GM12878 (cell line): Measurements from ENCODE around the gene RB1. TPM values are rescaled to one million over a fixed set of nuclear protein-coding genes. Genes with fewer than 3 reads are reported as not detected.

Experiments used
- ATAC-seq: fragments of 200-7000 bp; cut with Tn5 transposase; 3 replicates; pipeline ENCODE4 v1.9.1; 2020; ENCODE audit warnings: mild to moderate bottlenecking, moderate library complexity
- BruUV-seq: library from RNA; stranded (reverse); fragments of 400-500 nt; replicated peaks from 2 replicates; lab custom pipeline; 2021; lab: Mats Ljungman, UMichigan
- CTCF ChIA-PET: fragments of 300-600 bp; sonication (Branson Sonifier 250); formaldehyde crosslinking; extraction: SDS; loops from one replicate; lab custom pipeline; 2021; ENCODE audit warnings: inconsistent platforms; lab: Yijun Ruan, JAX
- POLR2A ChIA-PET: fragments of 350-600 bp; formaldehyde crosslinking; extraction: SDS; loops from one replicate; lab custom pipeline; 2021; ENCODE audit warnings: inconsistent platforms; lab: Charles Lee
- RAD21 ChIA-PET: fragments of 300-600 bp; sonication (Branson Sonifier 250); formaldehyde crosslinking; loops from one replicate; lab custom pipeline; 2023; ENCODE audit warnings: antibody characterized with exemption; ENCODE audit not compliant: unreplicated experiment; lab: Charles Lee
- SMC1A ChIA-PET: fragments of 300-600 bp; sonication (Branson Sonifier 250); formaldehyde crosslinking; loops from one replicate; lab custom pipeline; 2023; ENCODE audit not compliant: unreplicated experiment, uncharacterized antibody; lab: Charles Lee
- DNase-seq: peaks from one replicate; pipeline ENCODE4 v3.0.0-alpha.2; 2011; ENCODE audit warnings: low read depth, low spot score
- FAIRE-seq: peaks from 3 replicates; lab custom pipeline; 2011; peaks lifted over from hg19 to GRCh38; lab: Jason Lieb, UNC
- H2AFZ ChIP-seq: 2 replicates; pipeline ENCODE4 v1.6.0; 2011; ENCODE audit warnings: low read depth, low read length, control low read depth; ENCODE audit not compliant: control insufficient read depth
- H3K27ac ChIP-seq: 2 replicates; pipeline ENCODE4 v1.5.1; 2011; ENCODE audit warnings: control low read depth; ENCODE audit not compliant: control insufficient read depth, insufficient read depth
- H3K27me3 ChIP-seq, 2 experiments: replicated peaks in 1 of 2; 2 replicates each; pipeline versions ENCODE4 v1.6.0 to v1.6.1; 2011; ENCODE audit warnings: low read length in 1 of 2; ENCODE audit not compliant: control insufficient read depth in 2 of 2, insufficient read depth in 2 of 2
- H3K36me3 ChIP-seq, 2 experiments: 2 replicates each; pipeline ENCODE4 v1.5.1; 2011; ENCODE audit warnings: low read length in 1 of 2; ENCODE audit not compliant: control insufficient read depth in 2 of 2, insufficient read depth in 2 of 2
- H3K4me1 ChIP-seq: 2 replicates; pipeline ENCODE4 v1.6.1; 2011; ENCODE audit warnings: mild to moderate bottlenecking, low read length, moderate library complexity, mixed read lengths; ENCODE audit not compliant: control insufficient read depth, insufficient read depth
- H3K4me2 ChIP-seq: 2 replicates; pipeline ENCODE4 v1.6.0; 2011; ENCODE audit warnings: control low read depth; ENCODE audit not compliant: control insufficient read depth, insufficient read depth
- H3K4me3 ChIP-seq: fragments of 200-600 bp; sonication (generic); 2 replicates; pipeline ENCODE4 v1.5.1; 2016
- H3K79me2 ChIP-seq: 2 replicates; pipeline ENCODE4 v1.6.0; 2011; ENCODE audit warnings: low read length; ENCODE audit not compliant: control insufficient read depth, insufficient read depth
- H3K9ac ChIP-seq: 2 replicates; pipeline ENCODE4 v1.8.0; 2011; ENCODE audit warnings: low read length, control low read depth, mixed read lengths; ENCODE audit not compliant: control insufficient read depth, insufficient read depth
- H3K9me3 ChIP-seq: replicated peaks from 3 replicates; pipeline ENCODE4 v1.5.1; 2011; ENCODE audit warnings: mild to moderate bottlenecking, low read length; ENCODE audit not compliant: control insufficient read depth, insufficient read depth
- H4K20me1 ChIP-seq: 2 replicates; pipeline ENCODE4 v1.6.0; 2011; ENCODE audit not compliant: control insufficient read depth, insufficient read depth
- ATF7 ChIP-seq: fragments of 450-650 bp; IDR thresholded peaks from 2 replicates; pipeline ENCODE4 v1.6.1; 2016; ENCODE audit warnings: low read depth, mild to moderate bottlenecking
- CEBPZ ChIP-seq: fragments of 150-350 bp; IDR thresholded peaks from 2 replicates; pipeline ENCODE4 v1.6.1; 2016; ENCODE audit warnings: low read depth, low read length
- CHD1 ChIP-seq: IDR thresholded peaks from 2 replicates; pipeline ENCODE4 v1.6.1; 2012; ENCODE audit warnings: low read depth, low read length, improper control_type of control experiment
- FOXM1 ChIP-seq: IDR thresholded peaks from 2 replicates; pipeline ENCODE4 v1.6.1; 2012; ENCODE audit warnings: low read depth, mild to moderate bottlenecking, inconsistent platforms, low read length, moderate library complexity
- GATAD2B ChIP-seq: fragments of 450-650 bp; conservative IDR thresholded peaks from 2 replicates; pipeline ENCODE4 v1.6.1; 2017; ENCODE audit warnings: low read depth, mild to moderate bottlenecking, moderate library complexity
- HDAC6 ChIP-seq: fragments of 200-600 bp; sonication (generic); IDR thresholded peaks from one replicate; pipeline ENCODE4 v1.8.0; 2017; ENCODE audit warnings: antibody characterized with exemption; ENCODE audit not compliant: unreplicated experiment
- HDGF ChIP-seq: fragments of 450-650 bp; IDR thresholded peaks from 2 replicates; pipeline ENCODE4 v1.6.1; 2016; ENCODE audit warnings: antibody characterized with exemption
- KLF5 ChIP-seq: fragments of 450-650 bp; IDR thresholded peaks from 2 replicates; pipeline ENCODE4 v1.6.1; 2014; ENCODE audit warnings: mild to moderate bottlenecking; ENCODE audit not compliant: partially characterized antibody
- MTA2 ChIP-seq: fragments of 450-650 bp; IDR thresholded peaks from 2 replicates; pipeline ENCODE4 v1.6.1; 2016; ENCODE audit warnings: low read depth, mild to moderate bottlenecking, moderate library complexity
- MXI1 ChIP-seq: fragments of 150-350 bp; IDR thresholded peaks from 2 replicates; pipeline ENCODE4 v1.6.1; 2011; ENCODE audit warnings: low read depth, mild to moderate bottlenecking, inconsistent platforms, low read length, improper control_type of control experiment
- NBN ChIP-seq: fragments of 450-650 bp; IDR thresholded peaks from 2 replicates; pipeline ENCODE4 v1.6.1; 2016
- NRF1 ChIP-seq: conservative IDR thresholded peaks from 2 replicates; pipeline ENCODE4 v1.6.1; 2011; ENCODE audit warnings: mild to moderate bottlenecking, low read depth, low read length, improper control_type of control experiment
- PML ChIP-seq: IDR thresholded peaks from 2 replicates; pipeline ENCODE4 v1.6.1; 2012; ENCODE audit warnings: low read length, inconsistent platforms
- RBBP5 ChIP-seq: fragments of 200-600 bp; sonication (generic); conservative IDR thresholded peaks from 2 replicates; pipeline ENCODE4 v1.6.1; 2016
- SIN3A ChIP-seq: IDR thresholded peaks from 2 replicates; pipeline ENCODE4 v1.6.1; 2012; ENCODE audit warnings: low read depth, low read length, improper control_type of control experiment
- SPI1 ChIP-seq: IDR thresholded peaks from 2 replicates; pipeline ENCODE4 v1.6.1; 2011; ENCODE audit warnings: low read depth, mild to moderate bottlenecking, low read length, moderate library complexity, borderline replicate concordance; ENCODE audit not compliant: insufficient read depth
- STAT1 ChIP-seq: fragments of 450-650 bp; conservative IDR thresholded peaks from 2 replicates; pipeline ENCODE4 v1.6.1; 2014; ENCODE audit warnings: antibody characterized with exemption, mild to moderate bottlenecking
- TCF7 ChIP-seq: IDR thresholded peaks from 2 replicates; pipeline ENCODE4 v1.6.1; 2014; ENCODE audit warnings: antibody characterized with exemption, borderline replicate concordance
- WGBS: methylation state at CpG from one replicate; pipeline ENCODE4 v1.1.6; 2016; ENCODE audit warnings: low lambda C conversion rate; ENCODE audit not compliant: insufficient replicate concordance, insufficient coverage; ENCODE audit errors: missing lambda C conversion rate; 5-methylcytosine and 5-hydroxymethylcytosine counted together
- in situ Hi-C: fragments of 300-500 bp; cut with MboI; formaldehyde crosslinking; loops from 9 replicates; pipeline ENCODE4 v1.14.3; 2018; ENCODE audit warnings: mixed read lengths
- intact Hi-C: fragments of 100-400 bp; cut with micrococcal nuclease; formaldehyde crosslinking; loops from one replicate; pipeline ENCODE4 v1.14.2; 2022; ENCODE audit not compliant: unreplicated experiment
- polyA plus RNA-seq, 11 experiments: library from polyadenylated mRNA; depleted of rRNA in 4 of 11; unstranded in 6 of 11; stranded (reverse) in 5 of 11; fragments of >200 nt; fragmentation: Nextera tagmentation in 4 of 11; fragmentation: Illumina TruSeq in 1 of 11; extraction: Ambion mirVana in 4 of 11; extraction: Trizol in 1 of 11; gene quantifications; 1 replicate in 1 of 11; 2 replicates in 10 of 11; pipeline versions ENCODE4 v1.2.1 to v1.2.3, GENCODE V29; 2011 to 2016; ENCODE audit warnings: inconsistent platforms in 2 of 11, missing spikeins in 2 of 11, low read depth in 1 of 11
- total RNA-seq, 4 experiments: library from RNA; depleted of rRNA in 3 of 4; stranded (reverse); fragments of >200 nt in 3 of 4; fragmentation: Illumina TruSeq in 1 of 4; extraction: Trizol in 1 of 4; gene quantifications; 2 replicates each; pipeline versions ENCODE4 v1.2.1 to v1.2.3, GENCODE V29; 2013 to 2021
- TF ChIP-seq, protein P1 (sequence below): fragments of 450-650 bp; conservative IDR thresholded peaks from 2 replicates; pipeline ENCODE4 v1.6.1; 2017; ENCODE audit warnings: mild to moderate bottlenecking, moderate library complexity

Gene RB1
- total and polyA plus RNA-seq, 10 of the 15 experiments (the other 5 are each of a cell fraction or from before 2014, with no cell fraction given), result 2.8 to 45.0 (median 8.3) TPM

DNA sequence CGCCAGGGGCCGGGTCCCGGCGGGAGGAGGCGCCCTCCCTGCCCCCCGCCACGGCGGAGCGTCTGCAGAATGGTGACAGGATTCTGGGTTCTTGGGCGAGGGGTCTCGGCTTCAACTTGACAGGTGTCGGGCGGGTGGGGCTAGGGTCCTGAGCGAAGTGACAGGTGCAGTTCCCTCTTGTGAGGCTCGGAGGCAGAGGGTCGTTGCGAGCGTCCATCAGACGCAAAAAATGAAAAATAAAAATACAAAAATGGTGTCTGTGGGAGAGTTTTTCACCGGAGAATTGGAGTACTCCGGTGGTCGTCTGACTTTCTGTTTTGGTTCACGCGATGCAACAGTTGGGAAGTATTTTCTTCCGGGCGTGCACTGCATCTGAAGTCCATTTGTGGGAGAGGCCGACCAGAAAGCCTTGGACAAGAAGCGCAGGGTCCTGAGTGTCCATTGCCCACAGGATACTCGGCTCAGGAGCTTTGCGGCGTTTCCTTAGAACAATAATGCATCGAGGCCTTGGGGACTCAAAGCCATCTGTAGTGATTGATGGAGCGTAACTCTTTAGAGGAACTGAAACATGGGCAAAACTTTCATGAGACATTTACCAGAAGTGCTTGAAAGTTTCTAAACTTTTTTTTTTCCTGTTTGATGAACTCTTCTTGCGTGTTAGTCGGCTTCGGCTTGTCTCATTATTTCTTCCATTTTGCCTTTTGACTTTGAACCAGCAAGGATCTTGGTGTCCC is 759 bp downstream of the RB1 start:
- H3K4me2 ChIP-seq, result peak overlapping the region; percentile 48
- H3K36me3 ChIP-seq, result peaks cover 0 to 5% of the 10 kb centered on the region in 2 experiments; a peak in 1 of 4 replicates
- peaks cover 8% of the 10 kb centered on the region; the same call in 1 of the 2 replicates for H3K4me1 ChIP-seq
- DNase-seq (peak; percentile 92), ATAC-seq (peak; percentile 86), FAIRE-seq (peak; percentile 86)
- peak overlapping the region; percentile 87 for H3K4me3 ChIP-seq
- ChIA-PET SMC1A (interaction anchor here (1.0 to 3.0 kb wide), 5 partner anchors 29 to 275 kb away, joined by 3 to 16 read pairs (median 3); no protein-coding TSS in a partner anchor), CTCF (interaction anchor here (0.8 kb wide), 1 partner anchor 276 kb away, joined by 4 read pairs; no protein-coding TSS in a partner anchor), RAD21 (interaction anchor here (0.6 to 2.7 kb wide), 3 partner anchors 18 to 274 kb away, joined by 3 to 8 read pairs (median 4); partner anchors contain the start of gene RCBTB2), POLR2A (interaction anchor here (1.0 kb wide), 1 partner anchor 17 kb away, joined by 3 read pairs; no protein-coding TSS in a partner anchor)
- H2AFZ ChIP-seq, result peak overlapping the region; percentile 15; the same call in 1 of the 2 replicates
- peaks cover 7% of the 10 kb centered on the region for H4K20me1 ChIP-seq
- BruUV-seq, result no TSS peak
- peaks cover 31% of the 10 kb centered on the region for H3K79me2 ChIP-seq
- intact Hi-C loops, result loop anchor here (1.0 to 5.0 kb wide), 3 partner anchors 18 to 267 kb away; partner anchors contain the start of gene NUDT15
- H3K9ac ChIP-seq, result peak overlapping the region; percentile 93
- H3K27ac ChIP-seq, result peak overlapping the region; percentile 88
- in situ Hi-C loops, result no loop called here
- H3K27me3 ChIP-seq, result no peaks in the 10 kb centered on the region
- H3K9me3 ChIP-seq, result peaks cover 3% of the 10 kb centered on the region; the same call in 2 of the 3 replicates
- WGBS, result under 1% methylated on average over 32 of the region's 36 CpGs
- TF ChIP-seq STAT1 (no peak), NBN (0 out of 2 replicates have a peak, but pooled peaks have one; percentile 87), FOXM1 (peak; percentile 72; the same call in 1 of the 2 replicates), GATAD2B (peak; percentile 19; the same call in 1 of the 2 replicates), MXI1 (peak; percentile 83; the same call in 1 of the 2 replicates), CHD1 (no peak), KLF5 (no peak), HDAC6 (no peak), NRF1 (no peak), PML (peak; percentile 54; the same call in 1 of the 2 replicates), SIN3A (0 out of 2 replicates have a peak, but pooled peaks have one; percentile 7), CEBPZ (no peak), MTA2 (peak; percentile 89), RBBP5 (no peak), ATF7 (peak; percentile 77), SPI1 (peak; percentile 99), HDGF (no peak), TCF7 (peak; percentile 20; the same call in 1 of the 2 replicates)
- TF ChIP-seq, protein P1, sequence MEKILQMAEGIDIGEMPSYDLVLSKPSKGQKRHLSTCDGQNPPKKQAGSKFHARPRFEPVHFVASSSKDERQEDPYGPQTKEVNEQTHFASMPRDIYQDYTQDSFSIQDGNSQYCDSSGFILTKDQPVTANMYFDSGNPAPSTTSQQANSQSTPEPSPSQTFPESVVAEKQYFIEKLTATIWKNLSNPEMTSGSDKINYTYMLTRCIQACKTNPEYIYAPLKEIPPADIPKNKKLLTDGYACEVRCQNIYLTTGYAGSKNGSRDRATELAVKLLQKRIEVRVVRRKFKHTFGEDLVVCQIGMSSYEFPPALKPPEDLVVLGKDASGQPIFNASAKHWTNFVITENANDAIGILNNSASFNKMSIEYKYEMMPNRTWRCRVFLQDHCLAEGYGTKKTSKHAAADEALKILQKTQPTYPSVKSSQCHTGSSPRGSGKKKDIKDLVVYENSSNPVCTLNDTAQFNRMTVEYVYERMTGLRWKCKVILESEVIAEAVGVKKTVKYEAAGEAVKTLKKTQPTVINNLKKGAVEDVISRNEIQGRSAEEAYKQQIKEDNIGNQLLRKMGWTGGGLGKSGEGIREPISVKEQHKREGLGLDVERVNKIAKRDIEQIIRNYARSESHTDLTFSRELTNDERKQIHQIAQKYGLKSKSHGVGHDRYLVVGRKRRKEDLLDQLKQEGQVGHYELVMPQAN, result 0 out of 2 replicates have a peak, but pooled peaks have one; percentile 11
